CD1c-positive myeloid dendritic cell (primary cell): ENCODE measurements around the gene HIGD1B.

Source experiments
- DNase-seq: peaks from one replicate; pipeline ENCODE4 v3.0.0-alpha.2; 2016; ENCODE audit errors: extremely low spot score

HIGD1B gene

DNA sequence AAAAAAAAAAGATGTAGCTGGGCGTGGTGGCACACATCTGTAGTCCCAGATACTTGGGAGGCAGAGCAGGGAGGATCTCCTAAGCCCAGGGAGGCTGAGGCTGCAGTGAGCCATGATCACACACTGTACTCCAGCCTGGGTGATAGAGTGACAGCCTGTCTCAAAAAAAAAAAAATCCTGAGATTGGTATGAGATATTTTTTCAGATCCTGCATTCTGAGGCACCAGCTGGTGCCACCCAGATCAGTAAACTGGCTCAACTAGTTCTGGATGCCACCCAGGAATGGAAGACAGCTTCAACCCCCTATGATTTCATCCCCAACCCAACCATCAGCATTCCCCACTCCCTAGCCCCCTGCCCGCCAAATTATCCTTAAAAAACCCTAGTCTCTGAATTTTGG lies 10.5 kb upstream of the HIGD1B start:
- no peak for DNase-seq

DNA sequence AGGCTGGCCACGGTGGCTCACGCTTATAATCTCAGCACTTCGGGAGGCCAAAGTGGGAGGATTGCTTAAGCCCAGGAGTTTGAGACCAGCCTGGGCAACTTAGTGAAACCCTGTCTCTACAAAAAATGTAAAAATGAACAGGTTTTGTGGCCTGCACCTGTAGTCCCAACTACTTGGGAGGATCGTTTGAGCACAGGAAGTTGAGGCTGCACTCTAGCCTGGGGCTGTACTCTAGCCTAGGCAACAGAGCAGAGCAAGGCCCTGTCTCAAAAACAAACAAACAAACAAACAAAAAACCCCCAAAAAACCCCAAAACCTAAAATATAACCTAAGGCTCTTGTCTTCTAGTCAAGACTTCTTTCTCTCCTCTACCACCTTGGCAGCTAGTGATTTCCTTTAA lies 7.4 kb upstream of the HIGD1B start:
- DNase-seq, result no peak

DNA sequence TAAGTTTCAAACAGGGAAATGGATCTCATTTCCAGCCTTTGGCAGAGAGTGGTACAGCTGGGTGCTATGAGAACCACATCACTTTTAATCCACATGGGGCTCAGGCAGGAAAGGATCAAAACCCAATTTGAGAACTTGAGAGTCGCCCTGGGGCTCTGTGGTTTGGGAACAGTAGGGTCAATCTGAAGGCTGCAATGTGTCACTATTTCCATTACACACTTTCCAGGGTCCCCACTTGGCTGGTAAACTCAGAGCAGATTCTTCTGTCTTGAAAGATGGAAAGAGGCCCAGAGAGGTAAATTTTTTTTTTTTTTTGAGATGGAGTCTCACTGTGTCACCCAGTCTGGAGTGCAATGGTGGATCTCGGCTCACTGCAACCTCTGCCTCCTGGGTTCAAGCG lies 6.7 kb upstream of the HIGD1B start:
- no peak for DNase-seq

DNA sequence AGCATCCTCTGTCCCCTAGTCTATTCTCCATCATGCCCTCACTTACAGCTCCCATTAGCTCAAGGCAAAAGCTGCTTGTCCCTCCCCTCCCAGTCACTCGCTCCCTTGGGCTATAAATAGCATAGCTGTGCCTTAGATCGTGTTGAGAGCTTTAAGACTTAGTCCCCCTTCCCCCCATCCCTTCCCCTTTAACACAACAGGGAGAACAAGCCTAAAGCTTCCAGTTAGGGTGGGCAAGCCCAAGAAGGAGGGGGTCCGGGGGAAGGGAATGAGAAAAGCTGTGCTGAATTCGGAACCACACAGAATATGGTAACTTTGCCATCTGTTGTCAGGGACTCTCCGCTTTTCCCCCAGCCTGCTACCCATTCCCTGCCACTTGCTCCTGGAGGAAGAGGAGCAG lies 4.9 kb upstream of the HIGD1B start:
- no peak for DNase-seq

DNA sequence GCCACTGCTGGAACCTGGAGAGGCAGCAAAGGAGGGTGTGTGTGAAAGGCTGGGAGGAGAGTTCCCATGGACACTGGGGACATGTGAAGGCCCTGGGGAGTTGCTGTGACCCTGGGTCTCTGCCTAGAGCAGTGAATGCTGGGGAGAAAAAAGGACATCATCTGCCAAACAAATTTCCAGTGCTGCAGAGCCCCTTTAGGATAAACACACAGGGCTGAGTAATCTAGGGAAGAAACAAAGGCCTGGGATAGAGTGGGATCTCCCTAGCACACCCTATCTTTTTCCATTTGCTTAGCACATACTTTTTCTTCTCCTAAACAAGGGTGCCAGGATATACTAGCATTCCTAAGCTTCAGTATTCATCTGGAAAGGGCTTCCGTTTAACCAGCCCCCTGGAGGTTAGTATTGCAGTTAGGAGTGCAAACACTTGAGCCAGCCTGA lies 3.3 kb upstream of the HIGD1B start:
- no peak for DNase-seq

DNA sequence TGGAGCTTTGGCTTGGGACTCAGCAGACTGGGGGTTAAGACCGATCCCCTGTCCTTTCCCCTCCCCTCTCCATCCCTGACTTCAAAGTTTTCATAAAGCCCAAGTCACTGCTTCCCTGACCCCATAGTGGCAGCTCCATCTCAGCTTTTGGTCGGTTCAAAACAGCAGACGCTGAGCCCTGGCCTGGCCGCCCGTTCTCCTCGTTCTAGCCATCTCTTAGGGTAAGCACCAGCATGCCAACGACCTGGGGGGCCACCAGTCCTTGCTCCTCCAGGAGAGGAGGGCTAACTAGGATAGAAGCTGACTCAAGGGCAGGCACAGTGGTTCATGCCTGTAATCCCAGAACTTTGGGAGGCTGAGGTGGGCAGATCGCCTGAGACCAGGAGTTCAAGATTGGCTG lies 1.5 kb upstream of the HIGD1B start:
- no peak for DNase-seq

DNA sequence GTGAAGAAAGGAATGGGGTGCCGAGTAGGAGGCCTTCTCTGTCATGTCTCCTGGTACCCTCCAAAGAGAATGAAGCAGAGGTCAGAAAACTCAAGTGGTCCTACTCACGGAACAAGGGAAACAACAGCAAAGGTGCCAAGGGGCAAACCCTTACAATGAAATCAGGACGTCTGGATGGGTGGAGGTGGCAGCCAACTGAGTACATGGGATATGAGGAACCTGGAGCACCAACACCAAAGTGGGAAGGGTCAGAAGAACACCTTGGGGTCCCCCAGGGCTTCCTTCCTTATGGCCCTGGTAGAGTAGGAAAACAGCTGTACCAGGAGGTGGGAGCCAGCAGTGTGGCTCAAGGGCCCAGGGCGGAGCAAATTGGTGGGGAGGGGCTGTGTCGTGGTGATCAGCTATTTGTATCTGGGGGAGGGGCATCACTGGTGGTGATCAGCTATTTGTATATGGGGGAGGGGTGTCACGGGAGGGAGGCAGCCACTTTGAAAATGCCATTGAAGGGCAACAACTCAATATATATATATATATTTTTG lies 643 bp downstream of the HIGD1B start:
- no peak for DNase-seq

DNA sequence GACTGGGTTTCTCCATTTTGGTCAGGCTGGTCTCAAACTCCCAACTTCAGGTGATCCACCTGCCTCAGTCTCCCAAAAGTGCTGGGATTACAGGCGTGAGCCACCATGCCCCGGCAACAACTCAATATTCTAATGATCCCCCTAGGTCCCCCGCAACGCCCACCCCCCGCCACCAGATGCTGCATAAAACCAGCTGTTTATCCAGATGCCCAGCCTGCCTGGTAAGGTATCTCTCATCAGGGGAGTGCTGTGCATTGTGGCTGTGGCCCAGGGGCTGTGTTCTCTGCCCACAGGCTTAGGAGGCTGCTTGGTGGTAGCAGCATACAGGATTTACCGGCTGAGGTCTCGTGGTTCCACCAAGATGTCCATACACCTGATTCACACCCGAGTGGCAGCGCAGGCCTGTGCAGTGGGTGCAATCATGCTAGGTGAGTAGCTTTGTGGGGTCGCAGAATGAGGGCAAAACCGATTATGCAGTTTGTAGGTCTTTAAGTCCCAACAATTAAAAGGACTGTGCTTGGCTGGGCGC lies 1.3 kb downstream of the HIGD1B start:
- DNase-seq, result no peak

DNA sequence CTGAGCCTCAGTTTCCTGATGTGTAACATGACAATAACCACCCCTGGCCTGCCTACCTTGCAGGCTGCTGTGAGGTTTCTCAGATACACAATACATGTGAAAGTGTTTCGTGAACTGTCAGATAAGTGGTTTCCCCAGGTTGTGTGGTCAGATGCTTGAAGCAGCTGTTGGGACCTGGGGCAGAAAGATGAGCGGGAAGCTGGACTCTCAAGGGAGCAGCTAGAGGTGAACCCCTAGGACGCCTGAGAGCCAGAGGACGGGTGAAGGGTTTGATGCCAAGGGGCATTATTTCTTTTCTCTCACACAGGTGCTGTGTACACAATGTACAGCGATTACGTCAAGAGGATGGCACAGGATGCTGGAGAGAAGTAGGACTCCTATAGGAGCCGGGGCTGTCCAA lies 2.3 kb downstream of the HIGD1B start:
- DNase-seq, result no peak

DNA sequence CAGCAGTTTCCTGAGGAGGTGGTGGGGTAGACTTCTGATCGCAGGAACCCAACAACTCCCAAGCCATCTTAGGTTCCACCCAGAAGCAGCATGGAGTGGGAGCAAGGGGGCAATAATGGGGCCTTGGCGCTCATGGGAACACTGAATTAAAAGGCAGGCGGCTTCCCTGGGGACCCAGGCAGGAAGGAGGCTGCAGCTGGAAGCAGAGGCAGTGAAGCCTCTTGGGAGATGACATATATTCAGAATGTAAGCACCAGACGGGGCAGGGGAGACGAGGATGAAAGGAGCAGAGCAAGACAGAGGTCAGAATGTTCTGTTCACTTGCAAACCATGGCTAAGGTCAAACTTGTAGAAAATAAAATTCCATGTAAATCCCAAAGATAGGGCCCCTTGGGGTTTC lies 2.9 kb downstream of the HIGD1B start:
- DNase-seq, result no peak

DNA sequence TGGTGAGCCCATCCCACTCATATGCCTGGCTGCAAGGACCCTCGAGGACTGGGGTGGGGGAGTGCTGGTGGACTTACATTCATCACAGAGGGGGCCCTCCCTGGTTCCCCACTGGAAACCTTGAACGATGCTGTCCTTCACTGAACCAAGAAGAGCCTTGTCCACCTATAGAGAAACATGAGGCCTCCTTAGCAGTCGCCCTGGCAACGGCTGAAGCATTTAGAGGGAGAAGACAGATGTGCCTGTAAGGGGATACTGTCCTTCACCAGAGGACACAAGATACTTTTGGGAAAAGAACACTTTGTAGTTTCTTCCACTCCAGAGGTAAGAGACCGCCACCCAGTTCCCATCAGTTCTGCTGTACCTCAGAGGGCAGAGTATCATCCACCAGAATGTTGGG lies 6.5 kb downstream of the HIGD1B start:
- no peak for DNase-seq

DNA sequence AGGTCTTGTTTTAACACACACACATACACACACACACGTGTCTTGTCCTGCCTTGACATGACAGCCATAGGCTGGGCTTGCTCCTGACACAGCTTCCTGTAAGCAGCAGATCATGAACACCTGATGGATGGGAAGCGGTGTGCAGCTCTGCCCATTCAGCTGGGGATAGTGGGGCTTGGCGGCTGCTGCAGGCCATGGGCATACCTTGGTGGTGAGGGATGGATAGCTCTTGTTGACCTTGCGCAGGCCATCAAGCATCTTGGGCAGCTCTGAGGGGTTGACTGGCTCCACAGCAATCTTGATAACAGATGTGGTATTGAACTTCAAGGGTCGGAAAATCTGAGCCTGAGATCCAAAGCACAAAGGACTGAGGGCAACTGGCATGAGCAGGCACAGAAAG lies 12.0 kb downstream of the HIGD1B start:
- DNase-seq, result no peak

DNA sequence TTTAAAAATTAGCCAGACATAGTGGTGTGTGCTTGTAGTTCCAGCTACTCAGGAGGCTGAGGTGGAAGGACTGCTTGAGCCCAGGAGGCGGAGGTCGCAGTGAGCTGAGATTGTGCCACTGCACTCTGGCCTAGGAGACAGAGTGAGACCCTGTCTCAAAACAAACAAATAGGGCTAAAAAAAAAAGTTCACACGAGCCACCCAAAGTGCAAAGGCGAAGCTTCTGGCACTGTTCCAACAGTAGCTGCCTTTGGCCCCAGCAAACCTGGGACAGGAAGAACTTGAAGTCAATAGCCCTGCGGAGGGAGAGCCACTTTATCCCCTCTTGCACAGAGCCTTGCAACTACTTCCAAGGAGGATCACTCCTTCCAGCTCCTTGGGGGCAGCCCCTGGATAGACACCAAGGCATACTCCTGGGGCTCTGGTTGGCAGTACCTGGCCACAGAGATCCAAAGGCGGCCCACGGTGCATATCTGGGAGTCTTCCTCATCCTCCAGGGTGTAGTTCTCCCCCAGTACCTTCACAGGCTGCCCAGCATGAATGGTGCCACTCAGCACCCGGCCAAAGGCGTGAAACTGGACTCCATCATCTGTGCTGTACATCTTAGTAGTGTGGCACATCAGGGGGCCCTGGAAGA lies 14.7 kb downstream of the HIGD1B start:
- no peak for DNase-seq

DNA sequence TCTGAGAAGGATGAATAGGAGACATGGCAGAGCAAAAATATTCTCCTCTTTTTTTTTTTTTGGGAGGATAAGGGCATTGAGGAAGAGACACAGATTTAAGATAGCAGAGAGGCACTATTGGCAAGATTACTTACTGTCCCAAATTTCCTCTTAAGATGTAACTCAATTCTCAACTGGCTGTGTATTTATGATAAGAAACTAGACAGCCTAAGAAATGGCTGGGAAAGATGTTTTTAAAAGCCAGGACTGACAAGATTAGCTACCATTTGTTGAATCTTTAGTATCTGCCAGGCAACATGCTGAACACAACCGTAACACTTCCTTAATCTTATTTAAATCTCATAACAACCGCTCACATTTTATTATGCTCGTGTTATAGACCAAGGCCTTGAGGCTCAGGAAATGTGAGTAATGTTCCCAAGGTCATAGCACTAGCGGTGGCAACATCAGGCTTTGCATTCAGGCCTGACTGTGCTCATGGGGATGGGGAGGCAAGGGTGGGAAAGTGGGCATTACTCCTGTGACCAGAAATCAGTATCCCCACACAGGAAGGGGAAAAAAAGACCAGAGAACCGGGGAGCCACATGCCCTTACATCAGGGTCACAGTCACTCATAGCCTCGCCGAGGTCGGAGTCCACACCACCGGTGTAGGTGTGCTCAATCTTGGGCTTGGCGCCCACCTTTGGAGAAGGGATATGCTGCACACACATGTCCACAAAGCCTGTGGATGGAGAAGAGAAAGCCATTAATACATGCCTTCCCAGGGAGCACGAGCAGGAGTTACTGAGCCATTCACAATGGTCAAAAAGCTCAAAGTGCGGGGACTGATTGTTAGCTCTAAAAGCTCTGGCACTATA lies 15.6 kb downstream of the HIGD1B start:
- no peak for DNase-seq

DNA sequence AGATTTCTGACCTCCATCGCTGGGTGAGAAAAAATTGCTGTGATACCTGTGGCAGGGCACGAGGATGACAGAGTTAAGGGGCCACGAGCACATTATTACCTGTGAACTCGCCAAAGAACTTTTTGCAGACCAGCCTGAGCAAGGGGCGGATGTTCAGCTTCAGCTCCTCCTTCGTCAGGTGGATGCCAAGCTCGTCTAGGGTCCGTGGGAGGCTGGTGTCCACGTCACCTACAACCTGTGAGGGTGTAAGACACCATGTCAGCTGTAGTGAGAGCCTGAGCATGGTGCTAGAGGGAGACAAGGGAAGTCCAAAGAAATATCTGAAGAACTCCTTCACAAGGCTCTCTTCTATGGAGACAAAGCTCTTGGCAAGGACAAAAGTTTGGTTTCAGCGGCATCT lies 17.1 kb downstream of the HIGD1B start:
- no peak for DNase-seq

DNA sequence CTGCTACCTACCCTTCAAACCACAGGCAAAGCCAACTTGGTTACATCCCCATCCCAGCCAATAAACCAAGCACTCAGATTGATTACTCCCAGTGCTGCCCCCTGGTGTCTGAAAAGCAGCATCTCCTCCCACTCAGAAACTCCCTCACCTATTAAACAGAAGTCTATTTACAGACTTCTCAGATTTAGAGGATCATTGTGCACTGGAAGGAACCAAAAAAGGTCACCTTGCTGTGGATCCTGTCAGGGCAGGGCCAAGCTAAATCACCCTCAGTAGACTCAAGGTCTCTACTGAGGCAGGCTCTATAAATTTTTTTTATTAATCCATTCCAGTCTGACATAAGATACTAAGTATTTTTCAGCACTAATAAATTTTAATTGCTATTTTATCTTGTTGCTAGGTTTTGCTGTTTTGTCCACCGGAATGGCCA lies 17.6 kb downstream of the HIGD1B start:
- peak; percentile 83 for DNase-seq

DNA sequence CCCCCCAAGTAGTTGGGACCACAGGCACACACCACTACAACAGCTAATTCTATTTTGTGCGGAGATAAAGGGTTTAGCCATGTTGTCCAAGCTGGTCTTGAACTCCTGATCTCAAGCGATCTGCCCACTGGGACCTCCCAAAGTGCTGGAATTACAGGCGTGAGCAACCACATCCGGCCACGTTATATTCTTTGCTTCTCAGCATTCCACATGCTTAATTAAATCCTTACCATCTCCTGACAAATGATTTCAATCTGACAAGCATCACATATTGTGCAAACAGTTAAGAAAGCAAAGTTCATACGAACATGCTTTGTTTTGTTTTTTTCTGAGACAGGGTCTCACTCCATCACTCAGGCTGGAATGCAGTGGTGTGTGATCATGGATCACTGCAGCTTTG lies 18.2 kb downstream of the HIGD1B start:
- no peak for DNase-seq

DNA sequence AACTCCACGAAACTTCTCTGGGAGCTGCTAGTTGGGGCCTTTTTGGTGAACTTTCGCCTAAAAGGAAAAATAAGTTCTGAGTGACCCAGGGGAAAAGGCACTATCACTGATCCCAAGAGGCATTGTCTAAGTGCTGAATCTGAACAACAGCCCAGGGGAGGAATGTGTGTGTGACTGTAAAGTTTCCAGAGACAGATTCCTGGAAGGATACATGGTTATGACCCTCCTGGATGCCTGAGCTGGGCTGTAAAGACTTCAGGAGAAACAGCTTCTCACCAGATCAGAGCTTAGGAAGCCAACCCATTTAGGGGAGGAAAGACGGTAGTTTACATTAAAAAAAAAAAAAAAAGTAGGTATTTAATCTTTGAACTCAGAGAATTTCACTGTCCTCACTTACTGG lies 20.2 kb downstream of the HIGD1B start:
- no peak for DNase-seq

DNA sequence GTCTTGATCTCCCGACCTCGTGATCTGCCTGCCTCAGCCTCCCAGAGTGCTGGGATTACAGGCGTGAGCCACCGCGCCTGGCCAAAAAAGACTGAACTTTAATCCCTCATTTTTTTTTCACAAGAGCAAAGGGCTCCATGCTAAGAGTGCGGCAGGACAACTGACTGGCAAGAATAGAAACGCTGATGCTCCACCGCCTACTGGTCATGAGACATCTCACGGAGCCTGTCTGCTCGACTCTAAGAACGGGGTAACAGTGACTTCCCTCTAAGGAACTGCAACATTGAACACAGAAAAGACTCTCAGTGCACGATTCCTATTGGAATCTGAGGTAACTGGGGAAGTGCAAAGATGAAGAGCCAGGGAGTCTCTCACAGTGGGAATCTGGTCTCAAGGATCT lies 23.9 kb downstream of the HIGD1B start:
- DNase-seq, result no peak

DNA sequence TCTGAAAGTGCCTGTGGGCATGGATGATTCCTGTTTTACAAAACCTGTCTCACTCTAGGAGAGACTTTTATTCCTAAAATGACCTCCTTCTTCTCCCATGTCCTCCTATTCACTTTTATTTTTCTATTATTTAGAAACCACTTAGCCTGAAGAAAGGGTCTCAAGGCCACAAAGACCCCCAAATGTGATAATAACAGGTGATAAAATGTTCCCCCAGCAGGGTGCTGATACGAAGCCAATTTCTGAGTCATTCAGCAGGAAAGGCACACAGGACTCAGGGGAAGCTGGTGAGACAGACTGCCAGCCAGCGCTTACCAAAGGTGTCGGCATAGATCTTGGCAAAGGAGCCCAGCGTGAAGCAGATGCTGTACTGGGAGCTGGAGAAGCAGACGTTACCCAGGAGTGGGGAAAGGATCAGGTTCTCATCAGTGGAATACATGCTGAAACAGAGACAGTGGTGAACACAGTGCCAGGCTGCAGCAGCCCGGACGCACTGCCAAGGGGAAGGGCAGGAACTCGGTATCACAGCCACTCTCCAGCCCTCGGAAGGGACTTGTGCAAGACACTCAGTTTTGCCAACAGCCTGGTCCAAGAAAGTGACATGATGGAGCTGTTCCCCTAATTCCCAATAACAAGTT lies 24.6 kb downstream of the HIGD1B start:
- no peak for DNase-seq

DNA sequence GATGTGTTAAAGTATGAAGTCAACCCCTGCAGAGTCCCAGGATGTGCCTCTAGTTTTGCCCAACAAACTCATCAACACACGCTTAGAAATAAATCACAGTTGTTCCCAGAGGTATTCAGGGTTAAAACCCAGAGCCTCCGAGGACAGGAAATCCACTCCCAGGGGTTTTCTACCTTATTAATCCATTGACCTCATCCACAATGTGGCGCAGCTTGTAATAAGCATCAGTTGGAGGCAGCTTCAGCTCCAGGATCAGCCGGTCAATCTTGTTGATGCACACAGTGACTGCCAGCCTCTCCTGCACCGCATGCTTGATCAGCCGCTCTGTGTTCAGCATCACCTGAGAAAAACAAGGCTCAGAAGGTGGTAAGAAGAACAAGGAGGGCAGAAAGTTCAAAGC lies 28.1 kb downstream of the HIGD1B start:
- DNase-seq, result no peak

DNA sequence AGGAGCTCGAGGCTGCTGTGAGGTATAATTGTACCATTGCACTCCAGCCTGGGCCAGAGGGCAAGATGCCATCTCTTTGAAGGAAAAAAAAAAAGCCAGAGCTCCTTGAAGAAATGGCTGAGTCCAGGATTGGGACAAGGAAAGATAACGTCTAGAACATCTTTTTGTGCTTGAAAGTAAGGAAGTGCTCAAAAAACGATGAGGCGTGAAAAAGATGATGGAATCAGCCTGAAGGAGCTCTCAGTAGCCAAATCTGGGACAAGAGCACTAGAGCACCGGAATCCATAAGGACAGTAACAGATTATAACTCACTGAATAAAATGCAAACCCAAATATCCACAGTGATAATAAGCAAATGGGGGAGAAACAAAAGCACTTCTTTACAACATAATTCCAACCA lies 29.4 kb downstream of the HIGD1B start:
- DNase-seq, result no peak
